Mesodermal cell (in vitro differentiated cells): ENCODE results near the gene FOXC2.

Experiments used
- H3K27ac ChIP-seq: 2 replicates; pipeline ENCODE4 v1.7.0; 2013; ENCODE audit warnings: mild to moderate bottlenecking, low read depth, low read length, moderate library complexity; ENCODE audit not compliant: severe bottlenecking
- H3K36me3 ChIP-seq: 2 replicates; pipeline ENCODE4 v1.7.1; 2013; ENCODE audit warnings: mild to moderate bottlenecking, low read length, moderate library complexity; ENCODE audit not compliant: control insufficient read depth, insufficient read depth
- H3K4me1 ChIP-seq: one replicate; pipeline ENCODE4 v1.7.1; 2013; ENCODE audit warnings: mild to moderate bottlenecking, low read length; ENCODE audit not compliant: insufficient read depth, control insufficient read depth, poor library complexity, severe bottlenecking
- H3K4me3 ChIP-seq: 2 replicates; pipeline ENCODE4 v1.7.0; 2013; ENCODE audit warnings: low read length, control low read depth, mild to moderate bottlenecking; ENCODE audit not compliant: insufficient read depth, poor library complexity, severe bottlenecking; ENCODE audit errors: extremely low read depth
- H3K9me3 ChIP-seq: 2 replicates; pipeline ENCODE4 v1.7.1; 2013; ENCODE audit warnings: mild to moderate bottlenecking, low read length, moderate library complexity; ENCODE audit not compliant: control insufficient read depth
- WGBS, 2 experiments: methylation state at CpG; one replicate each; pipeline ENCODE4 v1.1.5; 2013; ENCODE audit warnings: missing lambda C conversion rate in 2 of 2; ENCODE audit not compliant: insufficient coverage in 2 of 2; 5-methylcytosine and 5-hydroxymethylcytosine counted together

The FOXC2 gene

DNA sequence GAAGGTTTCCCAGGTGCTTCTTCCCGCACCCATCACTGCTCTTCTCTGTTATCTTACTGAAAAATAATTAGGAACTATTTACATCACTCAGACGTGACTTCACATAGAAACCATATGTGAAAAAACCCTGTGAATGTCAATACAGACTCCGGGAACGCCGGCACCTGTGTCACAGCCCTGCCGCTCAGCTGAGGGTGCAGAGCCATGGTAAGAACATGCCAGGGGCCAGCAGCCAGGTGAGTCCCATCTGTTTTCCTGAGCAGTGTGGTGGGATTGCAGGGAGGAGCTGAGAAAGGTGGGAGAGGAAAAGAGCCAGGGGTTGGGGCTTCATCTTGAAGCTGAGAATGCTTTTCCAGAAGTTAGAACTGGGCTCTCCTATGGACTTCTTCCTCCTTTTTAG lies 42.6 kb upstream of the FOXC2 start:
- Histone ChIP-seq H3K36me3 (no peaks in the 10 kb centered on the region), H3K4me3 (no peak overlapping the region), H3K27ac (no peak overlapping the region), H3K9me3 (no peaks in the 10 kb centered on the region), H3K4me1 (peaks cover 5% of the 10 kb centered on the region)
- WGBS, 2 experiments, result 90 to 93% methylated on average over 5 to 6 of the region's 6 CpGs

DNA sequence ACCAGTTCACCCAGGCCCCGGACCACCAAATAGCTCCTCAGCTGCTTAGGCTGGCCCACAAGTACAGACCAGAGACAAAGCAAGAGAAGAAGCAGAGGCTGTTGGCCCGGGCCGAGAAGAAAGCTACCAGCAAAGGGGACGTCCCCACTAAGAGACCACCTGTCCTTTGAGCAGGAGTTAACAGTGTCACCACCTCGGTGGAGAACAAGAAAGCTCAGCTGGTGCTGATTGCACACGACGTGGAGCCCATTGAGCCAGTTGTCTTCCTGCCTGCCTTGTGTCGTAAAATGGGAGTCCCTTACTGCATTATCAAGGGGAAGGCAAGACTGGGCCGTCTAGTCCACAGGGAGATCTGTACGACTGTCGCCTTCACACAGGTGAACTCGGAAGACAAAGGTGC lies 40.9 kb upstream of the FOXC2 start:
- Histone ChIP-seq H3K4me3 (no peak overlapping the region), H3K9me3 (no peaks in the 10 kb centered on the region), H3K36me3 (no peaks in the 10 kb centered on the region), H3K27ac (no peak overlapping the region), H3K4me1 (no peaks in the 10 kb centered on the region)
- 68 to 74% methylated on average over 11 to 12 of the region's 12 CpGs for WGBS, 2 experiments

DNA sequence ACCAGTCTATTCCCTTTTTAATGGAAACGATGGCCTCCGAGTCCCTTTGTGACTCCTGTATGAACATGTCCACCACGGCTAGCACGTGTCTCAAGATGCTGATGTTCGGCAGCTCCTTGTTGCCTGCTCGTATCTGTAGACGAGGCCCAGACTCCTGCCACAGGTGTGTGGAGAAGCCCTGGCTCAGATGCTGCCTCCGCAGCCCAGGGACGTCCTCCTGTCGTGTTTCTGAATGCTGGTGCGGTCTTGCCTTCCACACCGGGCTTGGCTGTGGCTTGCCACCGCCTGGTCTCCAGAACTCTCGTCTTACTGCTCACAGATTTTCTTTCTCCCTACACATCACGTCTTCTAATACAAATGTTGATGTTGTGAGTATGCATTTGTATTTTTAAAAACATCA lies 39.3 kb upstream of the FOXC2 start:
- H3K4me1 ChIP-seq, result no peaks in the 10 kb centered on the region

DNA sequence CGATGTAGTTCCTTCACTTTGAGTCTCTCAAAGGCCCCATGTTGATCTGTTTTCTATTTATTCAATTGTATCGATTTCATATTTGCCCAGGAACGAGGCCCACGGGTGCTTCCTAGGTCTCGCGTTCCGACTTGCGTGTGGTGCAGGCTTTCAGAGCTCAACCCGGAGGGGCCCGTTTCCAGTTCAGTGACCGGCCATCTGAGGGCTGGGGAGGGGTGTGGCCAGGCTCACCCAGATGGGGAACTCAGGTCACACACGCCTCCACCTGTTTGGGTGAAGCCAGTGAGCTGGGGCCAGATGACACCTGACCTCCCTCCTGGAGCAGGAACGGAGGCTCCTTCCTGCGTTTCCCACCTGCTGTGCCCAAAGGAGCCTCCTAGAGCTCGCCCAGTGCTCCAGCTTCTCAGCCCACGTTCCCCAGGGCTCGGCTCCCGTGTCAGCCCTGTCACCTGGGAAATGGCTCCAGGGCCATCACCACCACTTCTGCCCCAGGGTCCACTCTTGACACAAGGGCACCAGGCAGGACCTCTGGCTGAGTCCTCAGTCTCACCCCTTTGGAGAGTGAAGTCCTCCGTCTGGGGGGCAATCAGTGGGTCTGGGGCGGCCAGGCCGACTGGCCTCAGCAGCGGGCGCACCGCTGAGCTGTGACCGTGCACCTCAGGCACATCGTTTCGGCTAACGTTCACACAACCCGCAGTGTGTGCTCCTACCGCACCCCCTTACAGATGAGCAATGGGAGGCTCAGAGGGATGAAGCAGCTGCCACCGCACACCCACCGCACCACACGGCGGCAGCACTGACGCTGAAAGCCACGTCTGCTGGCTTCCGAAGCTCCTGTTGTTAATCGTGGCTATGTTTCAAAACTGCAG lies 38.3 kb upstream of the FOXC2 start:
- Histone ChIP-seq H3K4me1 (no peaks in the 10 kb centered on the region), H3K27ac (no peak overlapping the region), H3K4me3 (no peak overlapping the region), H3K9me3 (no peaks in the 10 kb centered on the region), H3K36me3 (no peaks in the 10 kb centered on the region)
- WGBS, 2 experiments, result 94 to 96% methylated on average over 36 to 37 of the region's 38 CpGs

More for the DNA sequence above, 39.3 kb upstream of the FOXC2 start:
- WGBS, 2 experiments, result 93% methylated on average over 11 to 12 of the region's 15 CpGs
- no peak overlapping the region for H3K4me3 ChIP-seq
- H3K9me3 ChIP-seq, result no peaks in the 10 kb centered on the region
- H3K36me3 ChIP-seq, result no peaks in the 10 kb centered on the region
- H3K27ac ChIP-seq, result no peak overlapping the region

DNA sequence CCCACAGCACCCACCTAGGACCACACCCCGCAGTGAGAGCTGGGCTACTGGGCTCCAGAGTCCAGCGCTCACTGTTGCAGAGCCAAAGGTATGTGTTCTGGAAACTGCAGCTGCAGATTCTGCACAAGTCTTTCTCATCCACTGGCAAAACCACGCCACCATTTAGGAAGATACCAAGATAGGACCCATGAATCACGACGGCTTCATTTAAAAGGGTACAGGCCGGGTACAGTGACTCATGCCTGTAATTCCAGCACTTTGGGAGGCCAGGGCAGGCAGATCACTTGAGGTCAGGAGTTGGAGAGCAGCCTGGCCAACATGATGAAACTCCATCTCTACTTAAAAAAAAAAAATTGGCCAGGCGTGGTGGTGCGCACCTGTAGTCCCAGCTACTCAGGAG lies 37.5 kb upstream of the FOXC2 start:
- Histone ChIP-seq H3K4me1 (no peaks in the 10 kb centered on the region), H3K27ac (no peak overlapping the region), H3K36me3 (no peaks in the 10 kb centered on the region), H3K9me3 (no peaks in the 10 kb centered on the region), H3K4me3 (no peak overlapping the region)
- 94 to 98% methylated on average over 7 of the region's 8 CpGs for WGBS, 2 experiments

DNA sequence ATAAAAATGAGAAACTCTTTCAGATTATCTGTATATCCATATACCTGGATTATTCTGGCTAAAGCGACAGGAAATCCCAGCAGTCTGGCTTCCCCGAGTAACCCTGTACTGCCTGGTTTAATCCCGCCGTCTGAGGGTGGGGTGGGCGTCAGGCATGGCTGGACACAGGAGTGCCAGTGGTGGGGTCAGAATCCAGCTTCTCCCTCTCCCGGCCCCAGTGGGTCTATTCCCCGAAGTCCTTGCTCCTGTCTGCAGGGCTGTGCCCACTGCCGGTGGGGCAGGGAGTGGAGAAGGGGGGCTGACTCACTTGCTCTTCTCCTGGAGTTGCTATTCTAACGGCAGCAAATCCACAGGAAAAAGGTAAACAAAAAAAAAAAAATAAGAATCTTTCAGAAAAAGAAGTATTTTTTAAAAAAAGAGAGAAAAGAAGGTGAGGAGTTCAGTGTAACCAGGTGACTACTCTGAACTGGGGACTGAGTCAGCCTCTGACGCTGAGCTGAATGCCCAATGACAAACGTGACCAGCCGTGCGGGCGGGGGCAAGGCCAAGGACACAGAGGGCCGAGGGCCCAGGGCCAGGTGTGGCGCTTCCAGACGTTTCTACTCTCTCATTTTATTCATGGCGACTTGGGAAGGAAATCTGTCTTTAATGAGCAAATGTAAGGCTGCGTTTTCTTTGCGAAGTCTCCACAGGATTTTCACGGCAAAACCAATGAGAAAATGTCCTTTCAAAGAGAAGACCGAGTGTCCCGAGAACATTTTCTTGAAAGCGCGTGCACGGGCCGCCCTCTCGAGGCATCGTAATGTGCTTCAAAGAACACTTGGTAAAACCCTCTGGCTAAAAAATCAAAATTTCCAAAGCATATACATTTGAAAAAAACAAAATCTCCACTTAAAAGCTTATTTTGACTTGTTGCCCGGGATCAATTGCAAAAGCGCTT lies 36.1 kb upstream of the FOXC2 start:
- no peaks in the 10 kb centered on the region for H3K4me1 ChIP-seq
- H3K27ac ChIP-seq, result no peak overlapping the region
- no peaks in the 10 kb centered on the region for H3K9me3 ChIP-seq
- no peak overlapping the region for H3K4me3 ChIP-seq
- WGBS, 2 experiments, result 95 to 97% methylated on average over 21 to 23 of the region's 31 CpGs
- H3K36me3 ChIP-seq, result peaks cover 4% of the 10 kb centered on the region

DNA sequence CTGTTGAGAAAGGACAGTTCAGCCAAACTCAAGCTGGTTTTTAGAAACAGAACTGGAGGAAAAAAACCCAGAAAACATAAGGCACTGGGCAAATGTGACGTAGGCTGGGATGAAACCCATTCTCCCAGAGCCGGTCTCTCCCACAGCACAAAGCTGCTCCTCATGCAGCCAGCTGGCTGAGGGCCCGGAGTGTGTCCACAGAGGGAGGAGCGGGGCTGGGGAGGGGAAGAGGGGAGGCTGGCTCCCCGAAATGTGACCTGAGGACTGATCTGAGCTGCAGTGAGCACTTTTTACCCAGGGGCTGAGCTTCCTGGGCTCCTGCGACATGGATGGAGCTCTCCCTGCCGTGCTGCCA lies 35.5 kb upstream of the FOXC2 start:
- Histone ChIP-seq H3K9me3 (no peaks in the 10 kb centered on the region), H3K27ac (no peak overlapping the region), H3K36me3 (peaks cover 4% of the 10 kb centered on the region), H3K4me1 (no peaks in the 10 kb centered on the region), H3K4me3 (no peak overlapping the region)
- WGBS, 2 experiments, result 93 to 95% methylated on average over 5 to 6 of the region's 7 CpGs

DNA sequence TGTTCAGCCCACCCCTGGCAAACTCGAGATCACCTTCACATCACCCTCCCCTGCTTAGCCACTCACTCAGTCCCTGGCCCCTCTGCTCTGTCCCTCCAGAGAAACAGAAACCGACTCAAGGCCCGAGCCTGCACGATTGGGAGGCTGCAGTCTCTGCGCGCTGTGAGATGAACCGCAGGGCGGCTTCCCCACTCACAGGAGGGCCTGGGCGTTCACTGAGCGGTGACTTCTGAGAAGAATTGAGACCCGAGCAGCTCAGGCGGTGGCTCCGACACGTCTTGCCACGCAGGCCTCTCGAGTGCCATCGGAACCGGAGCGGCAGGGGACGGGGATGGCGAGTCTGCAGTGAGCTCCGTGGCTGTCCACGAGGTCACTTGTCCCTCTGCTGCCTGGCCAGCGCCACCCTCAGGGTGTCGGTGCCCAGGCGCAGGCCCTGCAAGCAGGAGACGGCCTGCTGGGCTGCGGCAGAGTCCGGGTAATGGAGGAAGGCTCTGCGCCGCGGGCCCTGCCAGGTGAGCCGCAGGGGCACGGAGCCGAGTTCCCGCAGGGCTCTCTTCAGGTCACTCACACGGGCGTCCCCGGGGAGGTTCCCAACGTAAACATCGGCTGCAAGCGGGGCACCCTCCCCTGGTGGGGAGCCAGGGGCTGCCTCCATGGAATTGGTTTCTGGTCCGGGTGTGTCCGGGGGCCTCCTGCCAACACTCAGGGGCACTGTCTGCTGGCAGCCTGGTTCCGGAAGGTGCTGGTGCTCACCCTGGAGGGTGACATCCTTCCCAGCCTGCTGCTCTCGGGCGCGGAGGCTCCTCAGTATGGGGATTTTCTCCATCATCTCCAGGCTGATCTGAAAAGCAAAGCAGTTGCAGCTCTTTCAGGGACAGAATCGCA lies 34.7 kb upstream of the FOXC2 start:
- Histone ChIP-seq H3K4me1 (no peaks in the 10 kb centered on the region), H3K4me3 (no peak overlapping the region), H3K27ac (no peak overlapping the region), H3K36me3 (peaks cover 4% of the 10 kb centered on the region), H3K9me3 (no peaks in the 10 kb centered on the region)
- WGBS, 2 experiments, result 92 to 93% methylated on average over 47 of the region's 49 CpGs

DNA sequence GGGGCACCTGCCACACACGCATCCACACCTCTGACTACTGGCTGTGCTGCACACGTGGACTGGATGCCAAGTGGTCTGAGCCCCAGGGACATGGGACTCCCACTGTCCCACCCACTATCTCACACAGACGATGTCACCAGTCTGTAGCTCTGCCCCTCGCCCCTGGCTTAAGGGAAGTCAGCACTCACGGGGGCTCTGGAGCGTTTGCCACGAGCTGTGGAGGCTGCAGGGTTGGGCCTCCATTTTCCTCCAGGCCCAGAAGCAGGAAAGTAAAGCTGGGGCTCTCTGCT lies 34.2 kb upstream of the FOXC2 start:
- Histone ChIP-seq H3K4me3 (no peak overlapping the region), H3K4me1 (no peaks in the 10 kb centered on the region), H3K27ac (no peak overlapping the region), H3K9me3 (no peaks in the 10 kb centered on the region), H3K36me3 (peaks cover 8% of the 10 kb centered on the region)
- WGBS, 2 experiments, result 97 to 98% methylated on average over 7 of the region's 7 CpGs

DNA sequence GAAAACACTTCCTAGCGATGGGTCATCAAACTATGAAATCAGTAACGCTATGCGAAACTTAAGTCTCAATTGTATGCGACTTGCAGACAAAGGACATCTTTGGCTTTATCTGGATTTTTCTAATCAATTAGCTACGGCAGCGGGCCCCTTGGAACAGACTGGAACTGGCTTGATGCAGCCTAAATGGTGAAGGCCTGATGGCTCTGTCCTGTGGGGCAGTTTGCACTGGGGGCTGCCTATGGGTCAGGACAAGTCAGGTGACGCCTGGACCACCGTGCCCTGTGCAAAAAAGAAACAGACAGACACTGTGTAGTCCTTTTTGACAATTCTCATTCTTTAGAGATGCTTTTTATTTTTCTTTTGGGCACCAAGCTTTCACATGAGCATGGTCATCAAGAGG lies 33.6 kb upstream of the FOXC2 start:
- no peaks in the 10 kb centered on the region for H3K4me1 ChIP-seq
- no peak overlapping the region for H3K4me3 ChIP-seq
- H3K9me3 ChIP-seq, result no peaks in the 10 kb centered on the region
- WGBS, 2 experiments, result 92 to 96% methylated on average over 8 of the region's 8 CpGs
- no peak overlapping the region for H3K27ac ChIP-seq
- peaks cover 14% of the 10 kb centered on the region for H3K36me3 ChIP-seq
